Breast epithelium (tissue), 3 donors: Measurements from ENCODE around the gene OR1J1.

Source experiments
- CTCF ChIP-seq, 3 donors: fragments of 450-650 bp; IDR thresholded peaks; one replicate each; pipeline ENCODE4 v1.5.1; 2016 to 2017; ENCODE audit warnings: antibody characterized with exemption in 3 of 3, mild to moderate bottlenecking in 3 of 3, moderate library complexity in 3 of 3
- POLR2AphosphoS5 ChIP-seq, 3 donors: sonication (generic); formaldehyde crosslinking; IDR thresholded peaks; one replicate each; pipeline ENCODE4 v1.6.1; 2017; ENCODE audit warnings: antibody characterized with exemption in 3 of 3

- TF ChIP-seq CTCF (IDR thresholded peaks at IDR 0.05) (no peak), POLR2AphosphoS5 (IDR thresholded peaks at IDR 0.05) (no peak)
These were observed 1.3 kb upstream of the OR1J1 start for GRCh38 chr9:122479062-122479461.
